Right lobe of liver (tissue), 4 donors: ENCODE data around the gene CELF2.

ENCODE experiments used
- POLR2A ChIP-seq: fragments of 450-650 bp; IDR thresholded peaks from one replicate; pipeline ENCODE4 v1.6.1; 2017; ENCODE audit warnings: antibody characterized with exemption, mild to moderate bottlenecking
- TF ChIP-seq, protein P1 (sequence below), 4 donors: fragments of 200-600 bp in 3 of 4; fragments of 450-650 bp in 1 of 4; IDR thresholded peaks; one replicate each; pipeline versions ENCODE4 v1.5.1 to v1.8.0; 2016 to 2022; ENCODE audit warnings: antibody characterized with exemption in 4 of 4, mild to moderate bottlenecking in 2 of 4
- donor health status: DM: no; HTN: no; CAD: no.
- donor health status: DM: no; HTN: no; CAD: no.
- donor health status: DM: no; HTN: yes; CAD: no.

DNA sequence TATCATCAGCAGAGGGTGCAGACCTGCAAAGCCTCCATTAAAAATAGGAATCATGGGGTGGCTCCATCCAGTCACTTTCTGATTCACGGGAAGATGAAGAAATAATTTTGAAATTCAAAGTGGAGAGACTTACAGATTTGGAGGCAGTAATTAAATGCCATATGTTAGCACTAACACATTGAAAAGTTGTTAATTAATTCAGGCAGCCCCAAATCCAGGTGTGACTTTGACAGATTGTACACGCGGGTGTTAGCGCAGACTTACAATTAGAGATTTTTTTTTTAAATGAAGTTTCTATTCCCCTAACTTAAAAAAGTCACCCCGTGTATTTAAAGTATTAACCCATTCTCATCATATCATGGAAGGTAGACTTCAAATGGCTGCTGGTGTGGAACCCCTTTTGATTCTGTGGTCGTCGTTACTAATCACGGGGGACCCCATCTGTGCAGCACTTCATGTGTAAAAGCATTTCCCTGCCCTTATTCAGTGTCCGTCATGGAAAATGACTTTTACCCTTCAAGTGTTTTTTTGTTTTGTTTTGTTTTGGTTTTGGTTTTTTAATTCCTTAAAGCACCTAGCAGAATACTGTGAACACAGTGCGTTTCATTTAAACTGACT lies 235.8 kb downstream of the CELF2 start:
- TF ChIP-seq, protein P1, sequence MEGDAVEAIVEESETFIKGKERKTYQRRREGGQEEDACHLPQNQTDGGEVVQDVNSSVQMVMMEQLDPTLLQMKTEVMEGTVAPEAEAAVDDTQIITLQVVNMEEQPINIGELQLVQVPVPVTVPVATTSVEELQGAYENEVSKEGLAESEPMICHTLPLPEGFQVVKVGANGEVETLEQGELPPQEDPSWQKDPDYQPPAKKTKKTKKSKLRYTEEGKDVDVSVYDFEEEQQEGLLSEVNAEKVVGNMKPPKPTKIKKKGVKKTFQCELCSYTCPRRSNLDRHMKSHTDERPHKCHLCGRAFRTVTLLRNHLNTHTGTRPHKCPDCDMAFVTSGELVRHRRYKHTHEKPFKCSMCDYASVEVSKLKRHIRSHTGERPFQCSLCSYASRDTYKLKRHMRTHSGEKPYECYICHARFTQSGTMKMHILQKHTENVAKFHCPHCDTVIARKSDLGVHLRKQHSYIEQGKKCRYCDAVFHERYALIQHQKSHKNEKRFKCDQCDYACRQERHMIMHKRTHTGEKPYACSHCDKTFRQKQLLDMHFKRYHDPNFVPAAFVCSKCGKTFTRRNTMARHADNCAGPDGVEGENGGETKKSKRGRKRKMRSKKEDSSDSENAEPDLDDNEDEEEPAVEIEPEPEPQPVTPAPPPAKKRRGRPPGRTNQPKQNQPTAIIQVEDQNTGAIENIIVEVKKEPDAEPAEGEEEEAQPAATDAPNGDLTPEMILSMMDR (IDR thresholded peaks at IDR 0.05), result no peak
- no peak for TF ChIP-seq POLR2A
